HG02943 (cell line): ENCODE data around the gene SERPINA10.
"Not testable (repeated sequence)": the region's sequence is repeated elsewhere in the genome, so short reads cannot be mapped to it uniquely, and the experiment has no call there.

Experiments used
- ATAC-seq: cut with Tn5 transposase; IDR thresholded peaks from one replicate; pipeline ENCODE4 v1.9.1; 2021; ENCODE audit warnings: mild to moderate bottlenecking, low read depth, moderate library complexity; ENCODE audit not compliant: unreplicated experiment

SERPINA10 gene

DNA sequence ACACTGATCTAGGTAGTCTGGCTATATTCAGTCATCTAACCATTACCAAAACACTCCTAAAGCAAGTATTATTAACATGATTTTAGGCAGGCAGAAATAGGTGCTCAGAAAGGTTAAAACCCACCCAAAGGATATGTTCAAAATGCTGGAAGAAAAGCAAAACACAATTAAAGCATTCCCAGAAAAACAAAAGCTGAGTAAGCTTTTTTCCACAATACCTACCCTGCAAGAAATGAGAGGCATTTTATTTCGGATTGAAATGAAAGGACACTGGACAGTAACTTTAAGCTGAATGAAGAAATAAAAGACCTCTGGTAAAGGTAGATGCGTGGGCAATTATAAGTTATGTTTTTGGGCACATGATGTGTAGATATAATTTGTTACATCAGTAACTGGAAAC lies 21.8 kb upstream of the SERPINA10 start:
- ATAC-seq: no peak

DNA sequence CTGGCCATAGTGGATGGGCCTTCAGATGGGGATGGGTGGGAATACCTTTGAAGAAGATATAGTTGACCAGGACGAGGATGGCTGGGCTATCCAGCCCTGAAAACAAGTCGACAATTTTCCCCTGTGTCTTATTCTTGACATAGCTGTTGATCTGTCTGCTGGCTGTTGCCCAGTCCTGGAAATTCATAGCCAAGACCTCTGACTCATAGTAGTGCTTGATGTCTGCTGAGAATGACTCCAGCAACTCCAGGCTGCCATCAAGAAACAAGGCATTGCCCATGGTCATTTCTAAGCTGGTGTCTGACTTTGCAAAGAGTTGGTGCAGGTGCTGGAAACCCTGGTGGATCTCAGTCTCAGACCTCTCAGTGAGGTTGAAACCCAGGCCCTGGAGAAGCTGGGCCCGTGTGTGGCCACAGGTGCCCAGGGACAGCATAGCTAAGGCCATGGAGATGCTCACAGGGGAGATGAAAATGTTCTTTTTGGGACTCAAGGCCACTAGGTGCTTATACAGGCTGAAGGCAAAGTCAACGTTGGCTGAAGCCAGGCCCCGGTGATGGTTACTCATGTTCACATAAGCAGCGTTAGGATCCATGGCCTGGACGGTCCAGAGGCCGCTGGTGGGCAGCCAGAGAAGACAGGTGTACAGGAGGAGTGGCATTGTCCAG lies 21.1 kb upstream of the SERPINA10 start:
- ATAC-seq: no peak

GRCh38 chr14:94312481-94313246 lies 19.6 kb upstream of the SERPINA10 start:
- no peak for ATAC-seq

DNA sequence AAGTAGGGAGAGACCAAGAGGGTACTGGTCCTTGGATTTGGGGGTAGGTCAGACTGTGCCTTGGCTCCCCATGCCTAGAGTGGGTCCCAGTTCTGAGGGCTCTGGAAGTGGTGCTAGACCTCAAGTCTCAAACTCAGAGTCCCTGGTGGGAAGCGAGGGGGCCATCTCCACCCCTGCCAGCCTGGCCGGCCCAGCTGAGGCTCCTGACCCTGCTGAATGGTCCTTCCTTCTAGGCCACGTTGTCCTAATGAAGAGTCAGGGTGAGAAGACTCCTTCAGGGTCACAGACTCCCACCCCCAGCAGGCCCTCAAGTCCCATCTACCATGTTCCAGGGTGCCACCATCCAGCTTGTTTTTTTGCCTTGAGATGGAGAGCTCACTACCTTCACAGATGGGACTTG lies 17.2 kb upstream of the SERPINA10 start:
- no peak for ATAC-seq

DNA sequence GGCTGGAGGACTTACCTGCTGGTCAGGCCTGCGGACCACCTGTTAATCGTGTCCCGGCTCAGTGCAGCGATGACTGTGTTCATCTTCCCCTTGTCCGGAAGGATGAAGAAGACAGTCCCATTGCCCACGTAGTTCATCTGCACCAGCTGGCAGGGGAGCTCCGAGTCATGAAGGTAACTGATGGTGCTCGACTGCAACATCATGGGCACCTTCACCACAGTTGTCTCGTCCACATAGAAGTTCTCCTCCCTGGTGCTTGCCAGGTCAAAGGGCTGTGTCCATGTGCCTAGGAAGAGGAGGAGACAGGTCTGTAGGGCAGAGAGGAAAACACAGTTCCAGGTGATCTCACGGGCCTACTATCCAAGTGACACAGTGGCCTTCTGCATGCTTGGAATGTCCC lies 16.7 kb upstream of the SERPINA10 start:
- no peak for ATAC-seq

DNA sequence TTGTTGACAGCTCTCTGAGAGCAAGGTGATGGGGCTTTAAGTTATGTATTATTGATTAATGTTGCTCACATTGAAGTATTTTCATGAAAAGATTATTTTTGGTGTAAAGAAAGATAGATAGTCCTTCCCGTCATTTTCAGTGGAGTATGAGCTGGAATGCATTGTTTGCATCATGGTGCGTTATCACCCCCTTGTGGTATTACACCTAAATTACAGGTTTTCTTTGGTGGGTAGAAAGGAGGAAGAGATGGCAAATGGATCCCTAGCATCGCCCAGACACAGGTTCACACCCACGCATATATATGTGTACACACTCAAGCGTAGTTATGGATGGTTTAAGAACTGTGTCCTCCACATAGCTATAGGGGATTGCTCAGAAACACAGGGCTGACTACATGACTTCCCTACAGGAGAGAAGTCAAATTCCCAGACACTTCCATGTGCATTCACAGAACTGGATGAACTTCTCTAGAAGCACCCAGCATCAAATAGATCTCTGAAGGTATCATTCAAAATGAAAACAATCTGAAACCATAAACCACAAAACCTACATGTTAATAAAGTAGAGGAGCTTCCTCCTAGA lies 14.4 kb upstream of the SERPINA10 start:
- no peak for ATAC-seq

GRCh38 chr14:94306047-94306978 lies 13.2 kb upstream of the SERPINA10 start:
- no peak for ATAC-seq

- ATAC-seq: no peak
Observed at GRCh38 chr14:94305620-94306019, 12.6 kb upstream of the SERPINA10 start.

GRCh38 chr14:94304243-94304642 lies 11.2 kb upstream of the SERPINA10 start:
- ATAC-seq: no peak

DNA sequence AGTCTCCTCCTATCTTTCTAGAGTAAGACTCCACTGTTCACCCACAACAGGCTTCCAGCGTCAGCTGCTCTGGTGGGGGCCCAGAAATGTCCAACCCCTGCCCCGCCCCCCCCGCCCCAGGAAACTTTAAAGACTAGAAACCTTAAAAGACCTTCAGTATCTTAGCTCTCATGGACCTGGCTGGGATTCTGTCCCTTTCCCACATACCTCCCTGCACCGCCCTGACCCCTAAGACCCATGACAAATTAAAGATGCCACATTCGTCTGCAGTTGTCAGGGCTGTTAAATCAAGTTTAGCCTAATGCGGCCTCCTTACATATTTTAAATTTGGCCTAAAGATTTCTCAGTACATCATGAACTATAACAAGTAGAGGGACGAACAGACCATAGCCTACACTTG lies 10.0 kb upstream of the SERPINA10 start:
- ATAC-seq: no peak

DNA sequence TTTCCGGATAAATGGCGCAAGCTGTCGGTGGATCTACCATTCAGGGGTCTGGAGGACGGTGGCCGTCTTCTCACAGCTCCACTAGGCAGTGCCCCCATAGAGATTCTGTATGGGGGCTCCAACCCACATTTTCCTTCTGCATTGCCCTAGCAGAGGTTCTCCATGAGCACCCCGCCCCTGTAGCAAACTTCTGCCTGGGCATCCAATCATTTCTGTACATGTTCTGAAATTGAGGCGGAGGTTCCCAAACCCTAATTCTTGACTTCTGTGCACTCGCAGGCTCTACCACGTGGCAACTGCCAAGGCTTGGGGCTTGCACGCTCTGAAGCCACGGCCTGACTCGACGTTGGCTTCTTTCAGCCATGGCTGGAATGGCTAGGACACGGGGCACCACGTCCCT lies 5.1 kb upstream of the SERPINA10 start:
- no peak for ATAC-seq

DNA sequence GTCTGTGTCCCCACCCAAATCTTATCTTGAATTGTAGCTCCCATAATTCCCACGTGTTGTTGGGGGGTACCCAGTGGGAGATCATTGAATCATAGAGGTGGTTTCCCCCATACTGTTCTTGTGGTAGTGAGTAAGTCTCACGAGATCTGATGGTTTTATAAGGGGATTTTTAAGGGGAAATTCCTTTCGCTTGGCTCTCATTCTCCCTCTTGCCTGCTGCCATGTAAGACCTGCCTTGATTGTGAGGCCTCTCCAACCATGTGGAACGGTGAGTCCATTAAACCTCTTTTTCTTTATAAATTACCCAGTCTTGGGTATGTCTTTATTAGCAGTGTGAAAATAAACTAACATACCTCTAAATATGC lies 3.1 kb upstream of the SERPINA10 start:
- not testable (repeated sequence) for ATAC-seq

GRCh38 chr14:94295360-94296180 lies 2.5 kb upstream of the SERPINA10 start:
- no peak for ATAC-seq

DNA sequence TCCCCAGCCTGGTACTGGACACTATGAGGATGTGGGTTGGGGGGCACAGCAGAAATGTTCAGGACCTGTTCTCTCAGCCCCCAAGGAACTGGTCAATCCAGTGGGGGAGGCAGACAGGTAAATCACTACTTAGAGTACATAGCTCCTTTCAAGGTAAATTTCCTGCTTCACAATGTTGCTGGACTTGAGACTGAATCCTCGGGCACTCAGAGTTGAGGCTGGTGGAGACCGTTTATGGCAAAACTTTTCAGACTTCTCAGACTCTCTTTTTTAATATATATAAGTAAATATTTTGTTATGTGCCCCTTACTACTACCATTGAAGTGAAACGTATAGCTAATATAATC lies 483 bp upstream of the SERPINA10 start:
- ATAC-seq: no peak

GRCh38 chr14:94292526-94292871 lies 569 bp downstream of the SERPINA10 start:
- no peak for ATAC-seq

GRCh38 chr14:94291906-94292525 lies 1.1 kb downstream of the SERPINA10 start:
- ATAC-seq: no peak

- no peak for ATAC-seq
Observed at GRCh38 chr14:94291159-94291905, 1.7 kb downstream of the SERPINA10 start.

DNA sequence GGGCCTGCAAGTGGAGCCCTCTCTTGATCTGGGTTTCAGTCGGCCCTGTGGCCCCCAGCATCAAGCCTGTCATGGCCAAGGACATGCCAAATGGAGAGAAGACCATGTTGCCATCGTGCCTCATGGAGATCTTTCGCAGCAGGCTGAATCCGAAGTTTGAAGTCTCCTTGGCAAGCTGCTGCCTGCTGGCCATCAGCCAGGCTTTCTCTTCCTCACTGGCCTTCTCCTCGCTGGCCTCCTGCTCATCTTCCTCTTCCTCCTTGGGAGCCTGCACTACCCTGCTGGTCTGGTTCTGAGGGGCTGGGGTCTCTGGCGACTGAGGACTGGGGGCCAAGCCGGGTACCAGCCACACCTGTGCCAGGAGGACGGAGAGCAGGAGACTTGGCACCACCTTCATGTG lies 2.9 kb downstream of the SERPINA10 start:
- no peak for ATAC-seq
